Caco-2 (cell line): ENCODE measurements around the gene PRF1. TPM values are rescaled to one million over a fixed set of nuclear protein-coding genes. Genes with fewer than 3 reads are reported as not detected.
A peak's percentile ranks its signal among the peaks of the same experiment; 100 is the strongest.

Experiments
- BruUV-seq: library from RNA; stranded (reverse); fragments of 400-500 nt; replicated peaks from 2 replicates; lab custom pipeline; 2021; lab: Mats Ljungman, UMichigan
- CTCF ChIA-PET: fragments of 300-600 bp; sonication (Branson Sonifier 250); formaldehyde crosslinking; loops from one replicate; lab custom pipeline; 2022; ENCODE audit warnings: antibody characterized with exemption; lab: Charles Lee
- POLR2A ChIA-PET: fragments of 300-600 bp; sonication (Branson Sonifier 250); formaldehyde crosslinking; loops from one replicate; lab custom pipeline; 2022; ENCODE audit warnings: antibody characterized with exemption; lab: Charles Lee
- DNase-seq, 2 experiments: peaks; one replicate each; pipeline versions ENCODE4 v3.0.0 to v3.0.0-alpha.2; 2020 to 2022
- H3K27me3 ChIP-seq: replicated peaks from 2 replicates; pipeline ENCODE4 v1.6.0; 2011; ENCODE audit warnings: low read length; ENCODE audit not compliant: control insufficient read depth, insufficient read depth
- H3K36me3 ChIP-seq: 2 replicates; pipeline ENCODE4 v1.5.1; 2011; ENCODE audit warnings: low read length; ENCODE audit not compliant: control insufficient read depth, insufficient read depth
- H3K4me1 ChIP-seq: fragments of 250-450 bp; sonication (Bioruptor Pico); 2 replicates; pipeline ENCODE4 v1.5.1; 2020; ENCODE audit warnings: mild to moderate bottlenecking
- H3K4me3 ChIP-seq: 2 replicates; pipeline ENCODE4 v1.5.1; 2011; ENCODE audit warnings: low read depth, mild to moderate bottlenecking, control low read depth, low read length
- H3K9me3 ChIP-seq: fragments of 250-450 bp; sonication (Bioruptor Pico); 2 replicates; pipeline ENCODE4 v1.5.1; 2020; ENCODE audit warnings: mild to moderate bottlenecking, moderate library complexity
- H3K27ac Mint-ChIP-seq: one replicate; pipeline ENCODE4 v1.8.0; 2022; ENCODE audit warnings: mixed read lengths; ENCODE audit not compliant: unreplicated experiment
- H3K27me3 Mint-ChIP-seq: one replicate; pipeline ENCODE4 v1.8.0; 2022; ENCODE audit warnings: mixed read lengths; ENCODE audit not compliant: insufficient read depth, unreplicated experiment
- H3K36me3 Mint-ChIP-seq: one replicate; pipeline ENCODE4 v1.8.0; 2022; ENCODE audit warnings: mild to moderate bottlenecking, mixed read lengths; ENCODE audit not compliant: insufficient read depth, unreplicated experiment
- H3K4me1 Mint-ChIP-seq: one replicate; pipeline ENCODE4 v1.8.0; 2022; ENCODE audit warnings: low read depth, mixed read lengths; ENCODE audit not compliant: unreplicated experiment
- H3K4me3 Mint-ChIP-seq: one replicate; pipeline ENCODE4 v1.8.0; 2022; ENCODE audit warnings: mild to moderate bottlenecking, moderate library complexity, mixed read lengths; ENCODE audit not compliant: unreplicated experiment
- H3K9me3 Mint-ChIP-seq: one replicate; pipeline ENCODE4 v1.8.0; 2022; ENCODE audit warnings: mixed read lengths; ENCODE audit not compliant: unreplicated experiment
- intact Hi-C: fragments of 100-400 bp; cut with micrococcal nuclease; formaldehyde crosslinking; loops from one replicate; pipeline ENCODE4 v1.10.0; 2022; ENCODE audit not compliant: unreplicated experiment
- total RNA-seq: library from RNA; stranded (reverse); gene quantifications from 2 replicates; pipeline ENCODE4 v1.2.3, GENCODE V29; 2022
- TF ChIP-seq, protein P1 (sequence below), 2 experiments: fragments of 200-600 bp in 1 of 2; IDR thresholded peaks; 1 replicate in 1 of 2; 2 replicates in 1 of 2; pipeline versions ENCODE4 v1.5.1 to v1.8.0; 2011 to 2022; ENCODE audit warnings: antibody characterized with exemption in 1 of 2, control low read depth in 1 of 2, inconsistent platforms in 1 of 2, low read depth in 1 of 2, low read length in 1 of 2, mild to moderate bottlenecking in 1 of 2, moderate library complexity in 1 of 2; ENCODE audit not compliant: insufficient read depth in 1 of 2, severe bottlenecking in 1 of 2, unreplicated experiment in 1 of 2

PRF1 gene
- total RNA-seq, 1 experiment from 2014 or later = 0.34 TPM

DNA sequence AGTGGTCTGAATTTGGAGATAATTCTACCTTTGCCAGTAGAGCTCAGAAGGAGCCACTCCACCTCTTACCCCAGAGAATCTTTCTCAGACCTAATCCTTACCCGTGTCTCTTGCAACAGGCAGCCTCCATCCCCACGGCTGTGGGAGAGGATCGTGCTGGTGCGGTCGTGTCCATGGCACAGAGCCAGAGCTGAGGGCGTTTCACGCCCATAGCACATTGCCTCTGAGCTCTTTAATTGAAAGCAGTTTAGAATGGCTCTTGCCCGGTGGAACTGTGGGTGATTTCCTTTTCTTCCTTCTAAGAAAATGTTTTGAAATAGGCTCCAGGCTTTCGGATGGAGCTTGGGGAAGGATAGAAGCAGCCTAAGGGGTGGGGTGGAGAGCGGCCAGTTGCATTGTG is 41.5 kb downstream of the PRF1 start:
- no peak overlapping the region for H3K4me3 ChIP-seq
- Mint-ChIP-seq H3K27ac (no peak overlapping the region), H3K36me3 (no peaks in the 10 kb centered on the region), H3K4me1 (peaks cover 16% of the 10 kb centered on the region), H3K27me3 (no peaks in the 10 kb centered on the region), H3K4me3 (no peak overlapping the region), H3K9me3 (no peaks in the 10 kb centered on the region)
- TF ChIP-seq, protein P1, sequence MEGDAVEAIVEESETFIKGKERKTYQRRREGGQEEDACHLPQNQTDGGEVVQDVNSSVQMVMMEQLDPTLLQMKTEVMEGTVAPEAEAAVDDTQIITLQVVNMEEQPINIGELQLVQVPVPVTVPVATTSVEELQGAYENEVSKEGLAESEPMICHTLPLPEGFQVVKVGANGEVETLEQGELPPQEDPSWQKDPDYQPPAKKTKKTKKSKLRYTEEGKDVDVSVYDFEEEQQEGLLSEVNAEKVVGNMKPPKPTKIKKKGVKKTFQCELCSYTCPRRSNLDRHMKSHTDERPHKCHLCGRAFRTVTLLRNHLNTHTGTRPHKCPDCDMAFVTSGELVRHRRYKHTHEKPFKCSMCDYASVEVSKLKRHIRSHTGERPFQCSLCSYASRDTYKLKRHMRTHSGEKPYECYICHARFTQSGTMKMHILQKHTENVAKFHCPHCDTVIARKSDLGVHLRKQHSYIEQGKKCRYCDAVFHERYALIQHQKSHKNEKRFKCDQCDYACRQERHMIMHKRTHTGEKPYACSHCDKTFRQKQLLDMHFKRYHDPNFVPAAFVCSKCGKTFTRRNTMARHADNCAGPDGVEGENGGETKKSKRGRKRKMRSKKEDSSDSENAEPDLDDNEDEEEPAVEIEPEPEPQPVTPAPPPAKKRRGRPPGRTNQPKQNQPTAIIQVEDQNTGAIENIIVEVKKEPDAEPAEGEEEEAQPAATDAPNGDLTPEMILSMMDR (IDR thresholded peaks at IDR 0.05; ENCODE audit: insufficient read depth in 1 of 2, low read depth in 1 of 2, low read length in 1 of 2, severe bottlenecking in 1 of 2, unreplicated experiment in 1 of 2) = no peak
- no peaks in the 10 kb centered on the region for H3K36me3 ChIP-seq
- no peaks in the 10 kb centered on the region for H3K27me3 ChIP-seq
- intact Hi-C loops = no loop called here
- BruUV-seq = no TSS peak
- ChIA-PET CTCF (interaction anchor here (1.0 to 1.3 kb wide), 2 partner anchors 9 to 202 kb away, joined by 3 to 4 read pairs; no protein-coding TSS in a partner anchor), POLR2A (no interaction called here)
- H3K4me1 ChIP-seq = 0 out of 2 replicates have a peak, but pooled peaks cover 4% of the 10 kb centered on the region
- peak in 1 of 2 experiments; percentile 26 for DNase-seq
- no peaks in the 10 kb centered on the region for H3K9me3 ChIP-seq

DNA sequence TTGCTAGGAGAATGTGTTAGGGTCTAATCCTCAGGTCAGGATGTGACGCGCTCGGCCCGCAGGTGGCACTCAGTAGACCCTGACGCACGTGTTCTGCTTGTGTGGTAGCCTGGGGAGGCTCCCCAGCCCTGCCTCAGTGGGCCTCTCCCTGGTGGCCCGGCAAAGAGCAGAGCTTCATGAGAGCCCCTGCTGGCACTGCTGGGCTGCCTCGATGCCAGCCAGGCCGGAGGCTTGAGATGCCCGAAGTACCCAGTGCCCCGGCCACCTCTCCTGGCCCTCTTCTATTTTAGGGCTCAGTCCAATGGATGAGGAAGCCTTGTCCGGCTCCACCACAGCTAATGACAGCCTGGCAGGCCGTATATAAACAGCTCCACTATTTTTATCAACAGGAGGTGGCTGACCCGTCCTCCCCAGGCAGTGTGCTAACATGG is 42.0 kb downstream of the PRF1 start:
- Histone ChIP-seq H3K4me3 (no peak overlapping the region), H3K4me1 (0 out of 2 replicates have a peak, but pooled peaks cover 4% of the 10 kb centered on the region), H3K9me3 (no peaks in the 10 kb centered on the region), H3K36me3 (no peaks in the 10 kb centered on the region), H3K27me3 (no peaks in the 10 kb centered on the region)
- no peak overlapping the region for H3K4me3 Mint-ChIP-seq
- ChIA-PET POLR2A (no interaction called here), CTCF (no interaction called here)
- intact Hi-C loops = no loop called here
- no peaks in the 10 kb centered on the region for H3K27me3 Mint-ChIP-seq
- peak in 1 of 2 experiments; percentile 25 for DNase-seq
- H3K36me3 Mint-ChIP-seq = no peaks in the 10 kb centered on the region
- BruUV-seq = no TSS peak
- no peaks in the 10 kb centered on the region for H3K9me3 Mint-ChIP-seq
- H3K4me1 Mint-ChIP-seq = peaks cover 16% of the 10 kb centered on the region
- TF ChIP-seq, protein P1 (IDR thresholded peaks at IDR 0.05; ENCODE audit: insufficient read depth in 1 of 2, low read depth in 1 of 2, low read length in 1 of 2, severe bottlenecking in 1 of 2, unreplicated experiment in 1 of 2) = no peak
- no peak overlapping the region for H3K27ac Mint-ChIP-seq

DNA sequence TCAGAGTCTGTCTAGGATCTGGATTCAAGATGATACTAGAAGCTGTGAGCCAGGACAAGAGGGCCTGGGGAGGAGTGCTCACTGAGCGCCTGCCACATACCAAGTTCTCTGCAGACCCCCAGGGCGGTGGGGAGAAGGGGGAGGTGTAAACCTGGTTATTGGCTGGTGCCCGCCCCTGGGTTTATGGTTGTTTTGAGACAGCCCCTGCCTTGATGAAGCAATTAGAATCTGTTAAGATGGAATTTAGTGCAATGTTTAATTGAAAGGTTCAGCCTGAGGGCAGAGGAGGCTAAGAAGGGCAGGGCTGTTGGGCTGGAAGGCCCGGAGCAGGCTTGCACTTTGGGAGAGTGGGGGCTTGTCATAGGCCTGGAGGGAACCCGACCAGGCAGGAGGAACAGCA is 42.7 kb downstream of the PRF1 start:
- CTCF ChIA-PET = no interaction called here
- intact Hi-C loops = loop anchor here (2.0 to 10.0 kb wide), 3 partner anchors 37 to 199 kb away; partner anchors contain the start of gene ADAMTS14
- no TSS peak for BruUV-seq

More for the DNA sequence above, 42.7 kb downstream of the PRF1 start:
- no peaks in the 10 kb centered on the region for H3K27me3 Mint-ChIP-seq
- H3K27me3 ChIP-seq = no peaks in the 10 kb centered on the region
- H3K4me1 Mint-ChIP-seq = peaks cover 16% of the 10 kb centered on the region
- H3K4me3 Mint-ChIP-seq = no peak overlapping the region
- H3K4me3 ChIP-seq = no peak overlapping the region
- no peaks in the 10 kb centered on the region for H3K9me3 ChIP-seq
- H3K36me3 Mint-ChIP-seq = no peaks in the 10 kb centered on the region
- POLR2A ChIA-PET = no interaction called here
- H3K27ac Mint-ChIP-seq = peak overlapping the region; percentile 13
- 0 out of 2 replicates have a peak, but pooled peaks cover 4% of the 10 kb centered on the region for H3K4me1 ChIP-seq
- no peaks in the 10 kb centered on the region for H3K36me3 ChIP-seq
- H3K9me3 Mint-ChIP-seq = no peaks in the 10 kb centered on the region
- TF ChIP-seq, protein P1 (IDR thresholded peaks at IDR 0.05; ENCODE audit: insufficient read depth in 1 of 2, low read depth in 1 of 2, low read length in 1 of 2, severe bottlenecking in 1 of 2, unreplicated experiment in 1 of 2) = no peak
- DNase-seq = peak in 1 of 2 experiments; percentile 28
